A549 (cell line): ENCODE results near the gene SLC30A3. TPM values are rescaled to one million over a fixed set of nuclear protein-coding genes. Genes with fewer than 3 reads are reported as not detected.

Source experiments
- ATAC-seq, 2 experiments: fragments of 200-7000 bp in 1 of 2; fragments of >200 bp in 1 of 2; cut with Nextera tagmentation in 1 of 2; cut with Tn5 transposase in 1 of 2; 3 replicates each; pipeline versions ENCODE4 v1.8.0 to v1.9.1; 2018 to 2020; ENCODE audit warnings: mild to moderate bottlenecking in 1 of 2, moderate library complexity in 1 of 2
- CTCF ChIA-PET: fragments of 300-600 bp; sonication (Branson Sonifier 250); formaldehyde crosslinking; extraction: SDS; loops from one replicate; lab custom pipeline; 2021; ENCODE audit warnings: antibody characterized with exemption, inconsistent platforms; lab: Yijun Ruan, JAX
- POLR2A ChIA-PET: fragments of 350-600 bp; formaldehyde crosslinking; extraction: SDS; loops from one replicate; lab custom pipeline; 2021; ENCODE audit warnings: antibody characterized with exemption, inconsistent platforms; lab: Yijun Ruan, JAX
- DNase-seq, 2 experiments: peaks; one replicate each; pipeline versions ENCODE4 v3.0.0 to v3.0.0-alpha.2; 2011 to 2016; ENCODE audit warnings: low read depth in 1 of 2, low spot score in 1 of 2
- FAIRE-seq: peaks from 2 replicates; lab custom pipeline; 2011; peaks lifted over from hg19 to GRCh38; lab: Jason Lieb, UNC
- H3K27ac ChIP-seq, 2 experiments: fragments of >200 bp; sonication (Bioruptor Twin); formaldehyde crosslinking; 3 replicates each; pipeline ENCODE4 v1.5.1; 2016 to 2017
- H3K4me1 ChIP-seq: fragments of >200 bp; sonication (Bioruptor Twin); formaldehyde crosslinking; 3 replicates; pipeline ENCODE4 v1.6.1; 2016
- H3K4me2 ChIP-seq: fragments of >200 bp; sonication (Bioruptor Twin); formaldehyde crosslinking; 3 replicates; pipeline ENCODE4 v1.6.1; 2016
- H3K4me3 ChIP-seq: fragments of >200 bp; sonication (Bioruptor Twin); formaldehyde crosslinking; 3 replicates; pipeline ENCODE4 v1.5.1; 2016
- H3K9me3 ChIP-seq: fragments of >200 bp; sonication (Bioruptor Twin); formaldehyde crosslinking; 3 replicates; pipeline ENCODE4 v1.6.1; 2016
- EP300 ChIP-seq, 2 experiments: fragments of >200 bp; sonication (Bioruptor Twin); formaldehyde crosslinking; IDR thresholded peaks; 2 replicates in 1 of 2; 3 replicates in 1 of 2; pipeline ENCODE4 v1.6.1; 2016 to 2017
- HOXA7 ChIP-seq: fragments of 250-450 bp; sonication (Bioruptor Pico); IDR thresholded peaks from 2 replicates; pipeline ENCODE4 v1.5.0; 2020; ENCODE audit warnings: mild to moderate bottlenecking, moderate library complexity
- JUN ChIP-seq, 2 experiments: fragments of >200 bp; sonication (Bioruptor Twin); formaldehyde crosslinking; IDR thresholded peaks; 2 replicates in 1 of 2; 3 replicates in 1 of 2; pipeline ENCODE4 v1.6.1; 2016 to 2017
- MAFK ChIP-seq: fragments of 450-650 bp; IDR thresholded peaks from 2 replicates; pipeline ENCODE4 v1.6.1; 2014; ENCODE audit not compliant: partially characterized antibody
- MYC ChIP-seq: IDR thresholded peaks from 2 replicates; pipeline ENCODE4 v1.6.1; 2012; ENCODE audit warnings: mild to moderate bottlenecking, inconsistent platforms, low read length, improper control_type of control experiment, borderline replicate concordance
- NR3C1 ChIP-seq: fragments of >200 bp; sonication (Bioruptor Twin); formaldehyde crosslinking; IDR thresholded peaks from 3 replicates; pipeline ENCODE4 v1.6.1; 2017
- POLR2AphosphoS2 ChIP-seq: conservative IDR thresholded peaks from 2 replicates; pipeline ENCODE4 v1.6.1; 2012; ENCODE audit warnings: low read length, improper control_type of control experiment, inconsistent platforms
- RAD21 ChIP-seq, 2 experiments: fragments of >200 bp in 1 of 2; sonication (Bioruptor Twin) in 1 of 2; formaldehyde crosslinking in 1 of 2; IDR thresholded peaks in 1 of 2; conservative IDR thresholded peaks in 1 of 2; 2 replicates in 1 of 2; 3 replicates in 1 of 2; pipeline ENCODE4 v1.6.1; 2012 to 2018; ENCODE audit warnings: inconsistent platforms in 1 of 2
- RFX5 ChIP-seq: fragments of 450-650 bp; IDR thresholded peaks from 2 replicates; pipeline ENCODE4 v1.7.1; 2014; ENCODE audit warnings: antibody characterized with exemption, mild to moderate bottlenecking, moderate library complexity
- RNF2 ChIP-seq: fragments of 200-600 bp; sonication (generic); IDR thresholded peaks from 2 replicates; pipeline ENCODE4 v1.6.1; 2016; ENCODE audit warnings: low read depth, mild to moderate bottlenecking, antibody characterized with exemption, moderate library complexity, borderline replicate concordance
- TFCP2L1 ChIP-seq: fragments of 250-450 bp; sonication (Bioruptor Pico); IDR thresholded peaks from 2 replicates; pipeline ENCODE4 v1.5.0; 2021; ENCODE audit warnings: mild to moderate bottlenecking
- ZFP36 ChIP-seq: fragments of 450-650 bp; IDR thresholded peaks from 2 replicates; pipeline ENCODE4 v1.6.1; 2014; ENCODE audit warnings: borderline replicate concordance; ENCODE audit not compliant: partially characterized antibody
- ZNF302 ChIP-seq: fragments of 250-450 bp; sonication (Bioruptor Pico); IDR thresholded peaks from 2 replicates; pipeline ENCODE4 v1.9.0; 2021; ENCODE audit warnings: inconsistent platforms, mild to moderate bottlenecking, moderate library complexity
- ZSCAN20 ChIP-seq: fragments of 250-450 bp; sonication (Bioruptor Pico); IDR thresholded peaks from 2 replicates; pipeline ENCODE4 v1.8.0; 2022; ENCODE audit warnings: mild to moderate bottlenecking, moderate library complexity
- WGBS: methylation state at CpG from one replicate; pipeline ENCODE4 v1.1.6; 2017; ENCODE audit errors: missing lambda C conversion rate; 5-methylcytosine and 5-hydroxymethylcytosine counted together
- polyA plus RNA-seq, 4 experiments: library from polyadenylated mRNA; depleted of rRNA in 3 of 4; stranded (reverse); fragments of >200 nt; fragmentation: RNase III in 1 of 4; extraction: RNeasy Plus Mini Kit Qiagen cat#74134 plus additional on column Dnase treatment in 1 of 4; gene quantifications; 2 replicates in 3 of 4; 3 replicates in 1 of 4; pipeline ENCODE4 v1.2.3, GENCODE V29; 2011 to 2017
- TF ChIP-seq, protein P1 (sequence below): fragments of 200-600 bp; sonication (generic); IDR thresholded peaks from 2 replicates; pipeline ENCODE4 v1.6.1; 2016; ENCODE audit warnings: antibody characterized with exemption, mild to moderate bottlenecking, moderate library complexity
- TF ChIP-seq, protein P2 (sequence below): IDR thresholded peaks from 2 replicates; pipeline ENCODE4 v1.6.1; 2012; ENCODE audit warnings: low read depth, borderline replicate concordance
- TF ChIP-seq, protein P3 (sequence below): IDR thresholded peaks from 2 replicates; pipeline ENCODE4 v1.6.1; 2012

The SLC30A3 gene
- polyA plus RNA-seq, 2 of the 4 experiments (the other 2 are of a cell fraction), result 0.90 to 1.9 TPM

DNA sequence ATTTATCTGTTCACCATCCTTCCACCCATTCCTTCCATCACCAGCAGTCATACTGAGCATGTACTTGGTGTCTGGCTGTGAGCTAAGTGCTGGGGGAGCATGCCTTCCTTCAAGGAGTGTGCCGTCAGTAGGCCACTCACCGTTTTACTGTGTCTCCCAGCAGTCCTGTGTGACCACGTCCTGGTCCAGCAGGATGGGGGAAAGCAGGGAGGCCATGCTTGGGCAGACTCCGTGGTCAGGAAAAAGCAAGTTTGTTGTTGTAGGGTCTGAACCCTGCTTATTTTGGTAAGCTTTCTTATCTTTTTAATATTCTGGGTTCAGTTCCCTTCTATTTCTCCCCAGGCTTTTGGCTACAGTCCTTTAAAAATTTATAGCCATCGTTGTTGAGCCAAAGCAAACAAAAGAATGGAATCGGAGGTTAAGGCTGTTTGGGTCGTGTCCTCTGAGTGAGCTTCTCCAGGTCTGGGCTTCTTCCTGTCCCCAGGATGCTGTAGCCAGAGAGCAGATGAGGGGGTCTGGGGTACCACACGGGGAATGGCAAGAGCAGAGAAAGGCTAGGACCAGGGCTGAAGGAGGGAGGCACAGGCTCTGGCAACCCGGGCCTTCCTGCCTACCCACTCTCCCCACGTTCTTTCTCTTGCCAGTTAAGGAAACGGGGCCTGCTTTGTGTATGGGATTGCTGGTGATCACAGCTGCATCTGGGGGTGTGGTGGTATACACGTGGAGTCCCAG is 13.5 kb downstream of the SLC30A3 start:
- H3K4me3 ChIP-seq, result no peak overlapping the region
- 53% methylated on average over 12 of the region's 12 CpGs for WGBS
- FAIRE-seq (no peak), DNase-seq (no peak), ATAC-seq (peak; percentile 20 to 25; a peak in 4 of 6 replicates)
- H3K27ac ChIP-seq, result peak overlapping the region in 1 of 2 experiments; percentile 62; a peak in 2 of 6 replicates
- POLR2A ChIA-PET, result interaction anchor here (1.3 kb wide), 1 partner anchor 54 kb away, joined by 8 read pairs; no protein-coding TSS in a partner anchor
- CTCF ChIA-PET, result interaction anchor here (0.8 to 16.3 kb wide), 25 partner anchors 8 to 162 kb away, joined by 3 to 205 read pairs (median 4); partner anchors contain the start of genes DNAJC5G, KHK, SLC30A3 and TRIM54
- peaks cover 15% of the 10 kb centered on the region for H3K4me1 ChIP-seq
- no peaks in the 10 kb centered on the region for H3K9me3 ChIP-seq
- H3K4me2 ChIP-seq, result no peak overlapping the region
- TF ChIP-seq ZNF302 (CRISPR knock-in tag) (no peak), MAFK (no peak), RNF2 (no peak), ZSCAN20 (CRISPR knock-in tag) (no peak), EP300 (IDR thresholded peaks at IDR 0.05) (no peak), POLR2AphosphoS2 (no peak), TFCP2L1 (CRISPR knock-in tag) (no peak), NR3C1 (no peak), ZFP36 (no peak), MYC (no peak), HOXA7 (CRISPR knock-in tag) (no peak), JUN (IDR thresholded peaks at IDR 0.05) (no peak), RFX5 (no peak)
- TF ChIP-seq, protein P1, sequence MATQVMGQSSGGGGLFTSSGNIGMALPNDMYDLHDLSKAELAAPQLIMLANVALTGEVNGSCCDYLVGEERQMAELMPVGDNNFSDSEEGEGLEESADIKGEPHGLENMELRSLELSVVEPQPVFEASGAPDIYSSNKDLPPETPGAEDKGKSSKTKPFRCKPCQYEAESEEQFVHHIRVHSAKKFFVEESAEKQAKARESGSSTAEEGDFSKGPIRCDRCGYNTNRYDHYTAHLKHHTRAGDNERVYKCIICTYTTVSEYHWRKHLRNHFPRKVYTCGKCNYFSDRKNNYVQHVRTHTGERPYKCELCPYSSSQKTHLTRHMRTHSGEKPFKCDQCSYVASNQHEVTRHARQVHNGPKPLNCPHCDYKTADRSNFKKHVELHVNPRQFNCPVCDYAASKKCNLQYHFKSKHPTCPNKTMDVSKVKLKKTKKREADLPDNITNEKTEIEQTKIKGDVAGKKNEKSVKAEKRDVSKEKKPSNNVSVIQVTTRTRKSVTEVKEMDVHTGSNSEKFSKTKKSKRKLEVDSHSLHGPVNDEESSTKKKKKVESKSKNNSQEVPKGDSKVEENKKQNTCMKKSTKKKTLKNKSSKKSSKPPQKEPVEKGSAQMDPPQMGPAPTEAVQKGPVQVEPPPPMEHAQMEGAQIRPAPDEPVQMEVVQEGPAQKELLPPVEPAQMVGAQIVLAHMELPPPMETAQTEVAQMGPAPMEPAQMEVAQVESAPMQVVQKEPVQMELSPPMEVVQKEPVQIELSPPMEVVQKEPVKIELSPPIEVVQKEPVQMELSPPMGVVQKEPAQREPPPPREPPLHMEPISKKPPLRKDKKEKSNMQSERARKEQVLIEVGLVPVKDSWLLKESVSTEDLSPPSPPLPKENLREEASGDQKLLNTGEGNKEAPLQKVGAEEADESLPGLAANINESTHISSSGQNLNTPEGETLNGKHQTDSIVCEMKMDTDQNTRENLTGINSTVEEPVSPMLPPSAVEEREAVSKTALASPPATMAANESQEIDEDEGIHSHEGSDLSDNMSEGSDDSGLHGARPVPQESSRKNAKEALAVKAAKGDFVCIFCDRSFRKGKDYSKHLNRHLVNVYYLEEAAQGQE, result no peak
- TF ChIP-seq, protein P2, sequence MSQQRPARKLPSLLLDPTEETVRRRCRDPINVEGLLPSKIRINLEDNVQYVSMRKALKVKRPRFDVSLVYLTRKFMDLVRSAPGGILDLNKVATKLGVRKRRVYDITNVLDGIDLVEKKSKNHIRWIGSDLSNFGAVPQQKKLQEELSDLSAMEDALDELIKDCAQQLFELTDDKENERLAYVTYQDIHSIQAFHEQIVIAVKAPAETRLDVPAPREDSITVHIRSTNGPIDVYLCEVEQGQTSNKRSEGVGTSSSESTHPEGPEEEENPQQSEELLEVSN, result no peak
- TF ChIP-seq, protein P3, sequence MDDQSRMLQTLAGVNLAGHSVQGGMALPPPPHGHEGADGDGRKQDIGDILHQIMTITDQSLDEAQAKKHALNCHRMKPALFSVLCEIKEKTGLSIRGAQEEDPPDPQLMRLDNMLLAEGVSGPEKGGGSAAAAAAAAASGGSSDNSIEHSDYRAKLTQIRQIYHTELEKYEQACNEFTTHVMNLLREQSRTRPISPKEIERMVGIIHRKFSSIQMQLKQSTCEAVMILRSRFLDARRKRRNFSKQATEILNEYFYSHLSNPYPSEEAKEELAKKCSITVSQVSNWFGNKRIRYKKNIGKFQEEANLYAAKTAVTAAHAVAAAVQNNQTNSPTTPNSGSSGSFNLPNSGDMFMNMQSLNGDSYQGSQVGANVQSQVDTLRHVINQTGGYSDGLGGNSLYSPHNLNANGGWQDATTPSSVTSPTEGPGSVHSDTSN, result no peak

DNA sequence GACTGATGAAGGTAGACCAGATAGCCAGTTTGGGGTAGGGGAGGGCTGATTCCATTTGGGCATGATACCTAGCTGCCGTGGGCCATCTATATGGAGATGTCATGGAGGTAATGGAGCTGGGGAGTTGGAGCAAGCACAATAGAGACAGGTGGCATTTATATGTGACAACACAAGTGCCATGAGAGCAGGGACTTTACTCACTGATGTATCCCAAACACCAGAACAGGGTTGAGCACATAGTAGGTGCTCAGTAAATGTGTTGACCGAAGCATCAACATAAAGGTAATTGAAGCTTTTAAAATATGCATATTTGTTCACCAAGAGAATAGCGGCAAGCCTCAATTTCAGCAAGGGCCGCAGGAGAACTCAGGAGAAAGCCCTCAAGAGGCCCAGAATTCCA is 15.0 kb downstream of the SLC30A3 start:
- CTCF ChIA-PET, result interaction anchor here (0.8 to 16.3 kb wide), 12 partner anchors 10 to 286 kb away, joined by 3 to 205 read pairs (median 6); partner anchors contain the start of genes DNAJC5G, SLC30A3 and TRIM54
- Histone ChIP-seq H3K9me3 (no peaks in the 10 kb centered on the region), H3K27ac (no peak overlapping the region), H3K4me2 (no peak overlapping the region), H3K4me3 (no peak overlapping the region), H3K4me1 (peaks cover 15% of the 10 kb centered on the region)
- DNase-seq (no peak), FAIRE-seq (no peak), ATAC-seq (no peak; a peak in 1 of 6 replicates)
- POLR2A ChIA-PET, result interaction anchor here (1.3 kb wide), 1 partner anchor 55 kb away, joined by 8 read pairs; no protein-coding TSS in a partner anchor
- 67% methylated on average over 4 of the region's 4 CpGs for WGBS
- TF ChIP-seq HOXA7 (CRISPR knock-in tag), result 0 out of 2 replicates have a peak, but pooled peaks have one; percentile 56
- TF ChIP-seq RAD21 (conservative IDR thresholded peaks at IDR 0.05 in 1 of 2, IDR thresholded peaks at IDR 0.05 in 1 of 2), result no peak
